NCI-H146 treated with DMSO at 0.1 percent for 48 hours (cell line): ENCODE measurements around the gene C19orf53.
A peak's percentile ranks its signal among the peaks of the same experiment; 100 is the strongest.
"Not testable (repeated sequence)": the region's sequence is repeated elsewhere in the genome, so short reads cannot be mapped to it uniquely, and the experiment has no call there.

ENCODE experiments used
- DNase-seq: peaks from one replicate; lab custom pipeline; 2025; ENCODE audit not compliant: unreplicated experiment; lab: John Stamatoyannopoulos, UW

C19orf53 gene

GRCh38 chr19:13763265-13763664 lies 11.0 kb upstream of the C19orf53 start:
- no peak for DNase-seq

- DNase-seq: peak; percentile 69
These were observed 10.0 kb upstream of the C19orf53 start, which contains the start of gene MRI1 for GRCh38 chr19:13764101-13764807. Gene MRI1, plus strand, starts transcription at chr19:13764522. Its CDS starts 67 bp downstream, at chr19:13764589.

GRCh38 chr19:13764821-13765394 lies 9.3 kb upstream of the C19orf53 start:
- no peak for DNase-seq

- no peak for DNase-seq
These were observed 8.7 kb upstream of the C19orf53 start for GRCh38 chr19:13765395-13766094.

GRCh38 chr19:13766095-13766481 lies 8.2 kb upstream of the C19orf53 start:
- DNase-seq: no peak

- DNase-seq: no peak
These were observed 5.7 kb upstream of the C19orf53 start for GRCh38 chr19:13768510-13768909.

- DNase-seq: no peak
These were observed 4.1 kb upstream of the C19orf53 start for GRCh38 chr19:13770013-13770635.

- DNase-seq: no peak
These were observed 4.1 kb downstream of the C19orf53 start for GRCh38 chr19:13778398-13778797.

GRCh38 chr19:13778847-13779246 lies 4.6 kb downstream of the C19orf53 start:
- DNase-seq: no peak

- DNase-seq: not testable (repeated sequence)
These were observed 5.5 kb downstream of the C19orf53 start for GRCh38 chr19:13779794-13780193.

- no peak for DNase-seq
These were observed 7.3 kb downstream of the C19orf53 start for GRCh38 chr19:13781547-13781946.

- DNase-seq: no peak
These were observed 8.3 kb downstream of the C19orf53 start for GRCh38 chr19:13782537-13782936.

- DNase-seq: no peak
These were observed 9.6 kb downstream of the C19orf53 start for GRCh38 chr19:13783565-13784500.

GRCh38 chr19:13784731-13785452 lies 10.6 kb downstream of the C19orf53 start:
- peak; percentile 25 for DNase-seq

- DNase-seq: no peak
These were observed 14.7 kb downstream of the C19orf53 start for GRCh38 chr19:13788991-13789390.

- no peak for DNase-seq
These were observed 16.1 kb downstream of the C19orf53 start for GRCh38 chr19:13790354-13790753.

GRCh38 chr19:13793317-13793716 lies 19.1 kb downstream of the C19orf53 start:
- DNase-seq: not testable (repeated sequence)

GRCh38 chr19:13794398-13794756 lies 20.1 kb downstream of the C19orf53 start:
- no peak for DNase-seq

- DNase-seq: peak; percentile 99
These were observed 20.7 kb downstream of the C19orf53 start, which contains the start of gene ZSWIM4 for GRCh38 chr19:13794757-13795589. Gene ZSWIM4, plus strand, starts transcription at chr19:13795443. Its CDS starts 206 bp downstream, at chr19:13795649.
